Activated CD4-positive, alpha-beta T cell treated with anti-CD3 and anti-CD28 coated beads for 4 hours (primary cell): ENCODE results near the gene TMEM11.
"Not testable (repeated sequence)": the region's sequence is repeated elsewhere in the genome, so short reads cannot be mapped to it uniquely, and the experiment has no call there.

Experiments used
- DNase-seq, 2 donors: peaks; one replicate each; pipeline ENCODE4 v3.0.0-alpha.2; 2020

The TMEM11 gene

GRCh38 chr17:21210411-21211076 lies 3.4 kb downstream of the TMEM11 start:
- no peak for DNase-seq

GRCh38 chr17:21209511-21210175 lies 4.3 kb downstream of the TMEM11 start:
- DNase-seq = no peak

GRCh38 chr17:21208352-21208751 lies 5.6 kb downstream of the TMEM11 start:
- DNase-seq = no peak

GRCh38 chr17:21204935-21205334 lies 9.0 kb downstream of the TMEM11 start:
- DNase-seq = no peak

- DNase-seq = no peak
Observed at GRCh38 chr17:21202512-21202911, 11.4 kb downstream of the TMEM11 start.

- DNase-seq = no peak
Observed at GRCh38 chr17:21201874-21202273, 12.1 kb downstream of the TMEM11 start.

- DNase-seq = no peak
Observed at GRCh38 chr17:21201298-21201595, 12.7 kb downstream of the TMEM11 start.

- no peak for DNase-seq
Observed at GRCh38 chr17:21200590-21201297, 13.2 kb downstream of the TMEM11 start.

GRCh38 chr17:21199856-21200255 lies 14.1 kb downstream of the TMEM11 start:
- DNase-seq = no peak

GRCh38 chr17:21199311-21199710 lies 14.7 kb downstream of the TMEM11 start:
- DNase-seq = no peak

GRCh38 chr17:21198411-21198810 lies 15.6 kb downstream of the TMEM11 start:
- no peak for DNase-seq

- no peak for DNase-seq
Observed at GRCh38 chr17:21196126-21196525, 17.8 kb downstream of the TMEM11 start.

GRCh38 chr17:21194703-21195102 lies 19.3 kb downstream of the TMEM11 start:
- DNase-seq = no peak

GRCh38 chr17:21194226-21194625 lies 19.7 kb downstream of the TMEM11 start:
- no peak for DNase-seq

- no peak for DNase-seq
Observed at GRCh38 chr17:21193031-21193430, 20.9 kb downstream of the TMEM11 start.

- not testable (repeated sequence) for DNase-seq
Observed at GRCh38 chr17:21192414-21192813, 21.5 kb downstream of the TMEM11 start.

GRCh38 chr17:21191698-21192097 lies 22.3 kb downstream of the TMEM11 start:
- DNase-seq = no peak

- no peak for DNase-seq
Observed at GRCh38 chr17:21190078-21190477, 23.9 kb downstream of the TMEM11 start.

- DNase-seq = no peak
Observed at GRCh38 chr17:21189361-21189760, 24.6 kb downstream of the TMEM11 start.

- DNase-seq = no peak
Observed at GRCh38 chr17:21186399-21187187, 27.4 kb downstream of the TMEM11 start.

GRCh38 chr17:21185061-21185460 lies 28.9 kb downstream of the TMEM11 start:
- DNase-seq = no peak

GRCh38 chr17:21184570-21184969 lies 29.4 kb downstream of the TMEM11 start:
- DNase-seq = no peak

- no peak for DNase-seq
Observed at GRCh38 chr17:21183468-21183867, 30.5 kb downstream of the TMEM11 start.
